H1 (cell line): ENCODE results near the gene BCL2. TPM values are rescaled to one million over a fixed set of nuclear protein-coding genes. Genes with fewer than 3 reads are reported as not detected.

Source experiments
- CTCF ChIA-PET: fragments of 300-600 bp; sonication (Branson Sonifier 250); formaldehyde crosslinking; loops from one replicate; lab custom pipeline; 2021; ENCODE audit not compliant: partially characterized antibody; lab: Charles Lee
- POLR2A ChIA-PET: fragments of 300-600 bp; sonication (Branson Sonifier 250); formaldehyde crosslinking; loops from one replicate; lab custom pipeline; 2021; ENCODE audit warnings: inconsistent platforms; ENCODE audit not compliant: partially characterized antibody; lab: Charles Lee
- DNase-seq, 2 experiments: peaks; one replicate each; pipeline versions ENCODE4 v3.0.0 to v3.0.0-alpha.2; 2010 to 2022; ENCODE audit warnings: low spot score in 2 of 2, low read depth in 1 of 2, mixed read lengths in 1 of 2
- FAIRE-seq: peaks from 2 replicates; lab custom pipeline; 2011; peaks lifted over from hg19 to GRCh38; lab: Jason Lieb, UNC
- H2AFZ ChIP-seq: 2 replicates; pipeline ENCODE4 v1.8.1; 2012; ENCODE audit warnings: low read length, inconsistent platforms
- H2AK5ac ChIP-seq: 2 replicates; pipeline ENCODE4 v1.6.1; 2013; ENCODE audit warnings: low read depth, low read length
- H2BK120ac ChIP-seq: replicated peaks from 2 replicates; pipeline ENCODE3; 2013; ENCODE audit warnings: low read depth, low read length, inconsistent platforms
- H2BK12ac ChIP-seq: 2 replicates; pipeline ENCODE4 v1.6.1; 2013; ENCODE audit warnings: low read depth, low read length
- H2BK15ac ChIP-seq: 2 replicates; pipeline ENCODE4 v1.6.1; 2013; ENCODE audit warnings: low read length
- H2BK20ac ChIP-seq: 2 replicates; pipeline ENCODE4 v1.6.1; 2013; ENCODE audit warnings: low read length
- H2BK5ac ChIP-seq: 2 replicates; pipeline ENCODE4 v1.6.1; 2013; ENCODE audit warnings: low read depth, low read length
- H3K14ac ChIP-seq: 2 replicates; pipeline ENCODE4 v1.6.1; 2013; ENCODE audit warnings: inconsistent platforms; ENCODE audit not compliant: insufficient read length
- H3K18ac ChIP-seq: 2 replicates; pipeline ENCODE4 v1.6.1; 2013; ENCODE audit warnings: low read length; ENCODE audit errors: extremely low read depth
- H3K23ac ChIP-seq: 2 replicates; pipeline ENCODE4 v1.6.1; 2013; ENCODE audit warnings: inconsistent platforms; ENCODE audit not compliant: insufficient read length
- H3K23me2 ChIP-seq: 2 replicates; pipeline ENCODE4 v1.6.1; 2013; ENCODE audit warnings: low read depth, low read length
- H3K27ac ChIP-seq: 2 replicates; pipeline ENCODE4 v1.6.1; 2011; ENCODE audit warnings: low read depth, low read length, inconsistent platforms
- H3K27me3 ChIP-seq, 4 experiments: replicated peaks in 1 of 4; 1 replicate in 1 of 4; 2 replicates in 3 of 4; pipeline versions ENCODE4 v1.6.1 to v1.8.1; 2011 to 2013; ENCODE audit warnings: low read length in 3 of 4, mild to moderate bottlenecking in 3 of 4, inconsistent platforms in 2 of 4, mixed read lengths in 2 of 4, moderate library complexity in 1 of 4; ENCODE audit not compliant: control insufficient read depth in 3 of 4, insufficient read depth in 3 of 4; ENCODE audit errors: extremely low read depth in 1 of 4
- H3K36me3 ChIP-seq, 4 experiments: 2 replicates each; pipeline versions ENCODE4 v1.6.1 to v1.8.1; 2011 to 2013; ENCODE audit warnings: mild to moderate bottlenecking in 4 of 4, low read length in 3 of 4, moderate library complexity in 2 of 4, control low read depth in 1 of 4, inconsistent platforms in 1 of 4; ENCODE audit not compliant: insufficient read depth in 4 of 4, control insufficient read depth in 2 of 4
- H3K4ac ChIP-seq: replicated peaks from 2 replicates; pipeline ENCODE3; 2013; ENCODE audit warnings: low read length, low read depth, mixed read lengths, inconsistent platforms; ENCODE audit not compliant: insufficient read length
- H3K4me1 ChIP-seq, 4 experiments: replicated peaks in 1 of 4; 1 replicate in 1 of 4; 2 replicates in 3 of 4; pipeline versions ENCODE4 v1.6.1 to v1.8.1; 2011 to 2013; ENCODE audit warnings: low read length in 3 of 4, inconsistent platforms in 2 of 4, mixed read lengths in 1 of 4; ENCODE audit not compliant: insufficient read depth in 4 of 4, control insufficient read depth in 3 of 4
- H3K4me2 ChIP-seq, 2 experiments: 2 replicates each; pipeline versions ENCODE4 v1.6.1 to v1.8.1; 2011 to 2013; ENCODE audit warnings: low read depth in 2 of 2, low read length in 2 of 2, control low read depth in 1 of 2, inconsistent platforms in 1 of 2, mild to moderate bottlenecking in 1 of 2; ENCODE audit not compliant: insufficient read depth in 1 of 2
- H3K4me3 ChIP-seq, 4 experiments: fragments of 200-600, 300-600 bp in 1 of 4; sonication (generic), shearing (Covaris generic), sonication (Bioruptor Twin) in 1 of 4; 2 replicates each; pipeline versions ENCODE4 v1.5.1 to v1.8.1; 2011 to 2016; ENCODE audit warnings: low read length in 4 of 4, low read depth in 3 of 4, control low read depth in 2 of 4, inconsistent platforms in 2 of 4, mild to moderate bottlenecking in 2 of 4, mixed read lengths in 1 of 4, moderate library complexity in 1 of 4; ENCODE audit not compliant: insufficient read depth in 2 of 4; ENCODE audit errors: extremely low read depth in 1 of 4
- H3K56ac ChIP-seq: replicated peaks from 2 replicates; pipeline ENCODE3; 2013; ENCODE audit warnings: low read depth, mild to moderate bottlenecking, mixed read lengths, low read length, inconsistent platforms; ENCODE audit not compliant: insufficient read length
- H3K79me1 ChIP-seq: 2 replicates; pipeline ENCODE4 v1.6.1; 2013; ENCODE audit warnings: low read depth, low read length, control low read depth
- H3K79me2 ChIP-seq, 2 experiments: 2 replicates each; pipeline versions ENCODE4 v1.6.1 to v1.8.1; 2012 to 2013; ENCODE audit warnings: low read length in 2 of 2, mild to moderate bottlenecking in 2 of 2, inconsistent platforms in 1 of 2; ENCODE audit not compliant: insufficient read depth in 2 of 2, control insufficient read depth in 1 of 2
- H3K9ac ChIP-seq, 4 experiments: replicated peaks in 1 of 4; 1 replicate in 1 of 4; 2 replicates in 3 of 4; pipeline versions ENCODE4 v1.6.1 to v1.8.1; 2011 to 2013; ENCODE audit warnings: low read depth in 3 of 4, low read length in 3 of 4, control low read depth in 2 of 4, mild to moderate bottlenecking in 2 of 4, moderate library complexity in 2 of 4, inconsistent platforms in 1 of 4; ENCODE audit errors: extremely low read depth in 1 of 4
- H3K9me3 ChIP-seq, 2 experiments: 2 replicates each; pipeline versions ENCODE4 v1.6.1 to v1.8.1; 2012 to 2013; ENCODE audit warnings: mild to moderate bottlenecking in 2 of 2, moderate library complexity in 2 of 2, control low read depth in 1 of 2, inconsistent platforms in 1 of 2, low read depth in 1 of 2, low read length in 1 of 2, mixed read lengths in 1 of 2; ENCODE audit not compliant: insufficient read depth in 2 of 2
- H4K20me1 ChIP-seq, 2 experiments: replicated peaks in 1 of 2; 2 replicates each; pipeline versions ENCODE3 to v1.8.1; 2011 to 2013; ENCODE audit warnings: inconsistent platforms in 2 of 2, low read length in 2 of 2, mild to moderate bottlenecking in 1 of 2; ENCODE audit not compliant: insufficient read depth in 2 of 2, control insufficient read depth in 1 of 2
- H4K5ac ChIP-seq: 2 replicates; pipeline ENCODE4 v1.6.1; 2013; ENCODE audit warnings: low read length, low read depth, mixed read lengths, inconsistent platforms; ENCODE audit not compliant: insufficient read length
- H4K8ac ChIP-seq: 2 replicates; pipeline ENCODE4 v1.8.0; 2013; ENCODE audit warnings: mild to moderate bottlenecking, moderate library complexity, low read length, inconsistent platforms; ENCODE audit not compliant: insufficient read depth; ENCODE audit errors: extremely low read depth
- H4K91ac ChIP-seq: replicated peaks from 2 replicates; pipeline ENCODE3; 2013; ENCODE audit warnings: low read length, mixed read lengths, inconsistent platforms; ENCODE audit not compliant: insufficient read length
- NRF1 ChIP-seq: IDR thresholded peaks from 2 replicates; pipeline ENCODE4 v1.6.1; 2011; ENCODE audit warnings: mild to moderate bottlenecking, low read depth, low read length, improper control_type of control experiment
- SIRT6 ChIP-seq: IDR thresholded peaks from one replicate; pipeline ENCODE4 v1.7.1; 2012; ENCODE audit warnings: low read length, inconsistent platforms
- WGBS, 2 experiments: shearing (Covaris generic) in 1 of 2; methylation state at CpG; one replicate each; pipeline versions ENCODE4 v1.1.6 to v1.1.7; 2013 to 2015; ENCODE audit warnings: low lambda C conversion rate in 2 of 2, mixed read lengths in 2 of 2, inconsistent platforms in 1 of 2, low coverage in 1 of 2, missing lambda C conversion rate in 1 of 2; ENCODE audit not compliant: insufficient replicate concordance in 2 of 2, insufficient coverage in 1 of 2, insufficient read length in 1 of 2; ENCODE audit errors: extremely low coverage in 1 of 2, missing lambda C conversion rate in 1 of 2; 5-methylcytosine and 5-hydroxymethylcytosine counted together
- polyA plus RNA-seq, 7 experiments: library from polyadenylated mRNA; depleted of rRNA in 3 of 7; stranded (reverse) in 5 of 7; unstranded in 2 of 7; fragments of >200 nt in 5 of 7; fragments of 200-250 nt in 2 of 7; gene quantifications; 1 replicate in 5 of 7; 2 replicates in 1 of 7; 4 replicates in 1 of 7; pipeline versions ENCODE4 v1.2.1 to v1.2.3, GENCODE V29; 2011 to 2013; ENCODE audit warnings: missing spikeins in 2 of 7, mixed read lengths in 2 of 7
- total RNA-seq: library from RNA; stranded (reverse); fragmentation: NEBNext Ultra II Directional; extraction: Animal tissue kit (Norgen Biotek cat#: 25700); gene quantifications from 2 replicates; pipeline ENCODE4 v1.2.1, GENCODE V29; 2021

Gene BCL2
- total and polyA plus RNA-seq, 2 of the 8 experiments (the other 6 are each of a cell fraction or from before 2014, with no cell fraction given) = 0.59 to 4.5 TPM

DNA sequence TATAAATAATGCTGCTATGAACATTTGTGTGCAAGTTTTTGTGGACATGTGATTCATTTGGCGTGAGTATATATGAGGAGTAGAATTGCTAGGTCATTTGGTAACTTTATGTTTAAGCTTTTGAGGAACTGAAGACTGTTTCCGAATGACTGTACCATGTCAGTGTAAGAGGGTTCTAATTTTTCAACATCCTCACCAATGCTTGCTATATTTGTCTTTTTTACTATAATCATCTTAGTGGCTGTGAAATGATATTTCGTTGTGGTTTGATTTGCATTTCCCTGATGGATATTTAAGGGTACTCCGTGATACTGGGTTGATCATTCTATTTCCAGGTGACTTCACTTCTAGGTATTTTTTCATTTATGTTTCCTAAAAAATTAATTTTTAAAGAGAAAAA, 241.1 kb downstream of the BCL2 start:
- Histone ChIP-seq H3K56ac (no peak overlapping the region), H3K4me1 (peaks cover 0 to 6% (median 0%) of the 10 kb centered on the region in 4 experiments; a peak in 1 of 7 replicates), H2BK12ac (no peak overlapping the region), H3K79me2 (no peaks in the 10 kb centered on the region), H3K9me3 (no peaks in the 10 kb centered on the region), H3K4ac (no peak overlapping the region), H2AFZ (no peak overlapping the region), H3K27me3 (no peaks in the 10 kb centered on the region), H4K5ac (no peak overlapping the region), H3K14ac (no peak overlapping the region), H2BK120ac (no peak overlapping the region), H4K8ac (no peak overlapping the region), H2BK15ac (no peak overlapping the region), H3K79me1 (no peaks in the 10 kb centered on the region), H3K4me2 (no peak overlapping the region), H3K4me3 (no peak overlapping the region), H3K27ac (no peak overlapping the region), H2BK5ac (no peak overlapping the region), H3K23me2 (0 out of 2 replicates have a peak, but pooled peaks cover 3% of the 10 kb centered on the region), H4K91ac (no peak overlapping the region), H2AK5ac (no peak overlapping the region), H3K36me3 (no peaks in the 10 kb centered on the region), H3K18ac (no peak overlapping the region), H2BK20ac (no peak overlapping the region), H3K9ac (no peak overlapping the region), H3K23ac (no peak overlapping the region), H4K20me1 (no peaks in the 10 kb centered on the region)
- no peak for FAIRE-seq
- POLR2A ChIA-PET = no interaction called here
- CTCF ChIA-PET = no interaction called here
- 89% methylated on average over 4 of the region's 4 CpGs; no CpG with 5 or more reads in 1 of the 2 experiments for WGBS, 2 experiments
- no peak for DNase-seq
- no peak for TF ChIP-seq NRF1
- no peak for TF ChIP-seq SIRT6
